Posterior vena cava (tissue), 2 donors: ENCODE measurements around the gene NCOA1. TPM values are rescaled to one million over a fixed set of nuclear protein-coding genes. Genes with fewer than 3 reads are reported as not detected.

ENCODE experiments used
- total RNA-seq, 2 donors: library from RNA; stranded (reverse); fragmentation: NEBNext Ultra II Directional; extraction: Animal tissue kit (Norgen Biotek cat#: 25700); gene quantifications; one replicate each; pipeline ENCODE4 v1.2.1, GENCODE V29; 2021
- donor health status: DM: yes; HTN: yes; CAD: no.
- donor health status: DM: yes; HTN: yes; CAD: no.

NCOA1 gene
- total RNA-seq, 2 donors from 2014 or later = 43.0 to 43.3 TPM

Other genes starting within 250 kb of the NCOA1 start
- 10 to 100 TPM; 57.7 to 77.0 TPM for gene ITSN2, start 130.7 kb upstream of the NCOA1 start, total RNA-seq